WTC11 (cell line): ENCODE results near the gene LLGL2. TPM values are rescaled to one million over a fixed set of nuclear protein-coding genes. Genes with fewer than 3 reads are reported as not detected.

ENCODE experiments used
- ATAC-seq: fragments of 200-7000 bp; cut with Tn5 transposase; 2 replicates; pipeline ENCODE4 v1.10.0; 2021; ENCODE audit warnings: mild to moderate bottlenecking, moderate library complexity
- CTCF ChIA-PET: fragments of 300-600 bp; sonication (Branson Sonifier 250); formaldehyde crosslinking; loops from one replicate; lab custom pipeline; 2021; ENCODE audit warnings: antibody characterized with exemption; lab: Charles Lee
- POLR2A ChIA-PET: fragments of 350-600 bp; sonication (Branson Sonifier 250); formaldehyde crosslinking; loops from one replicate; lab custom pipeline; 2021; ENCODE audit warnings: antibody characterized with exemption; lab: Charles Lee
- DNase-seq: peaks from one replicate; pipeline ENCODE4 v3.0.0; 2021; ENCODE audit warnings: low spot score
- H3K27ac Mint-ChIP-seq: 2 replicates; pipeline ENCODE4 v1.8.0; 2021; ENCODE audit warnings: mixed read lengths
- H3K27me3 Mint-ChIP-seq: 2 replicates; pipeline ENCODE4 v1.8.0; 2021; ENCODE audit warnings: low read depth, mild to moderate bottlenecking, moderate library complexity, mixed read lengths
- H3K36me3 Mint-ChIP-seq: 2 replicates; pipeline ENCODE4 v1.8.0; 2021; ENCODE audit warnings: mixed read lengths
- H3K4me1 Mint-ChIP-seq: 2 replicates; pipeline ENCODE4 v1.8.0; 2022; ENCODE audit warnings: mixed read lengths
- H3K4me3 Mint-ChIP-seq: 2 replicates; pipeline ENCODE4 v1.8.0; 2021; ENCODE audit warnings: mild to moderate bottlenecking, moderate library complexity, mixed read lengths
- H3K9me3 Mint-ChIP-seq: 2 replicates; pipeline ENCODE4 v1.8.0; 2021; ENCODE audit warnings: mixed read lengths
- ATF3 ChIP-seq: sonication (generic); formaldehyde crosslinking; conservative IDR thresholded peaks from 2 replicates; pipeline ENCODE4 v1.8.1; 2022; ENCODE audit warnings: mild to moderate bottlenecking, missing genetic modification reagents
- ATF6 ChIP-seq: sonication (generic); formaldehyde crosslinking; IDR thresholded peaks from 2 replicates; pipeline ENCODE4 v1.8.1; 2023; ENCODE audit warnings: mild to moderate bottlenecking, missing genetic modification reagents
- CREM ChIP-seq: sonication (generic); formaldehyde crosslinking; IDR thresholded peaks from 2 replicates; pipeline ENCODE4 v1.8.1; 2022; ENCODE audit warnings: mild to moderate bottlenecking, missing genetic modification reagents, moderate library complexity
- CTCF ChIP-seq: fragments of 200-600 bp; IDR thresholded peaks from 2 replicates; pipeline ENCODE4 v1.8.0; 2022; ENCODE audit warnings: antibody characterized with exemption
- ERG ChIP-seq: fragments of 250-450 bp; sonication (Bioruptor Pico); IDR thresholded peaks from 2 replicates; pipeline ENCODE4 v1.8.0; 2021; ENCODE audit warnings: mild to moderate bottlenecking
- GRHL2 ChIP-seq: fragments of 250-450 bp; sonication (Bioruptor Pico); IDR thresholded peaks from 2 replicates; pipeline ENCODE4 v1.8.0; 2022; ENCODE audit warnings: mild to moderate bottlenecking, moderate library complexity; ENCODE audit not compliant: insufficient replicate concordance, severe bottlenecking
- GTF2I ChIP-seq: fragments of 250-450 bp; sonication (Bioruptor Pico); conservative IDR thresholded peaks from 2 replicates; pipeline ENCODE4 v1.4.0; 2021; ENCODE audit warnings: mild to moderate bottlenecking
- IRF1 ChIP-seq: sonication (generic); formaldehyde crosslinking; IDR thresholded peaks from 2 replicates; pipeline ENCODE4 v1.8.0; 2023; ENCODE audit warnings: missing genetic modification reagents
- IRF2 ChIP-seq: sonication (generic); formaldehyde crosslinking; IDR thresholded peaks from 2 replicates; pipeline ENCODE4 v1.8.0; 2022; ENCODE audit warnings: low read depth, missing genetic modification reagents, borderline replicate concordance
- MLX ChIP-seq: sonication (generic); formaldehyde crosslinking; IDR thresholded peaks from 2 replicates; pipeline ENCODE4 v1.8.1; 2023; ENCODE audit warnings: mild to moderate bottlenecking, missing genetic modification reagents, moderate library complexity
- MYBL2 ChIP-seq: sonication (generic); formaldehyde crosslinking; IDR thresholded peaks from 2 replicates; pipeline ENCODE4 v1.8.1; 2023; ENCODE audit warnings: mild to moderate bottlenecking, moderate library complexity, missing genetic modification reagents
- NFATC4 ChIP-seq: fragments of 250-450 bp; sonication (Bioruptor Pico); IDR thresholded peaks from 2 replicates; pipeline ENCODE4 v1.9.0; 2021; ENCODE audit warnings: mild to moderate bottlenecking
- NFYB ChIP-seq: sonication (generic); formaldehyde crosslinking; conservative IDR thresholded peaks from 2 replicates; pipeline ENCODE4 v1.8.0; 2022; ENCODE audit warnings: low read depth, missing genetic modification reagents
- NR1H2 ChIP-seq: sonication (generic); formaldehyde crosslinking; IDR thresholded peaks from 2 replicates; pipeline ENCODE4 v1.9.0; 2021; ENCODE audit warnings: mild to moderate bottlenecking, moderate library complexity, missing genetic modification reagents
- PRDM15 ChIP-seq: sonication (generic); formaldehyde crosslinking; IDR thresholded peaks from 2 replicates; pipeline ENCODE4 v1.8.0; 2022; ENCODE audit warnings: missing genetic modification reagents
- TCF7 ChIP-seq: sonication (generic); formaldehyde crosslinking; IDR thresholded peaks from 2 replicates; pipeline ENCODE4 v1.8.0; 2022; ENCODE audit warnings: mild to moderate bottlenecking, low read depth, missing genetic modification reagents, moderate library complexity
- TEAD1 ChIP-seq: sonication (generic); formaldehyde crosslinking; IDR thresholded peaks from 2 replicates; pipeline ENCODE4 v1.8.0; 2022; ENCODE audit warnings: mild to moderate bottlenecking, missing genetic modification reagents
- TP53 ChIP-seq: sonication (generic); formaldehyde crosslinking; IDR thresholded peaks from 2 replicates; pipeline ENCODE4 v1.8.1; 2023; ENCODE audit warnings: mild to moderate bottlenecking, missing genetic modification reagents
- ZBTB43 ChIP-seq: sonication (generic); formaldehyde crosslinking; IDR thresholded peaks from 2 replicates; pipeline ENCODE4 v1.8.1; 2023; ENCODE audit warnings: mild to moderate bottlenecking, missing genetic modification reagents
- total RNA-seq: library from RNA; stranded (reverse); gene quantifications from 3 replicates; pipeline ENCODE4 v1.2.3, GENCODE V29; 2021

The LLGL2 gene
- total RNA-seq, 1 experiment from 2014 or later, result 103 TPM

- TF ChIP-seq TP53 (CRISPR knock-in tag), result no peak
- TF ChIP-seq NR1H2 (CRISPR knock-in tag), result no peak
- TF ChIP-seq GRHL2 (CRISPR knock-in tag), result no peak
- no peak for TF ChIP-seq ATF3 (CRISPR knock-in tag)
- TF ChIP-seq TEAD1 (CRISPR knock-in tag), result no peak
- no peak for TF ChIP-seq ERG
- TF ChIP-seq NFYB (CRISPR knock-in tag), result no peak
- no peak for TF ChIP-seq NFATC4
- TF ChIP-seq CTCF, result no peak
- TF ChIP-seq TCF7 (CRISPR knock-in tag), result no peak
- TF ChIP-seq MLX (CRISPR knock-in tag), result no peak
- Mint-ChIP-seq H3K36me3 (no peaks in the 10 kb centered on the region), H3K4me1 (peaks cover 33% of the 10 kb centered on the region), H3K27me3 (no peaks in the 10 kb centered on the region), H3K9me3 (no peaks in the 10 kb centered on the region), H3K4me3 (no peak overlapping the region), H3K27ac (peak overlapping the region; percentile 83)
- ChIA-PET POLR2A (no interaction called here), CTCF (interaction anchor here (0.9 to 1.1 kb wide), 2 partner anchors 9 to 44 kb away, joined by 3 read pairs; partner anchors contain the start of gene MYO15B)
- no peak for DNase-seq
- no peak for ATAC-seq
Measured at GRCh38 chr17:75544250-75544649, 18.8 kb downstream of the LLGL2 start.

GRCh38 chr17:75546181-75546580 is 20.7 kb downstream of the LLGL2 start:
- H3K27ac Mint-ChIP-seq, result peak overlapping the region; percentile 86; the same call in 1 of the 2 replicates
- no peak overlapping the region for H3K4me3 Mint-ChIP-seq
- no peak for TF ChIP-seq IRF1
- TF ChIP-seq GTF2I (CRISPR knock-in tag), result no peak
- no peak for TF ChIP-seq IRF2 (CRISPR knock-in tag)
- TF ChIP-seq, all 79 proteins: peak for 0
- POLR2A ChIA-PET, result no interaction called here
- CTCF ChIA-PET, result no interaction called here
- Mint-ChIP-seq H3K27me3 (no peaks in the 10 kb centered on the region), H3K9me3 (no peaks in the 10 kb centered on the region), H3K4me1 (peaks cover 44% of the 10 kb centered on the region), H3K36me3 (no peaks in the 10 kb centered on the region)
- DNase-seq (no peak), ATAC-seq (no peak)

- no peaks in the 10 kb centered on the region for H3K9me3 Mint-ChIP-seq
- DNase-seq (no peak), ATAC-seq (no peak)
- H3K4me3 Mint-ChIP-seq, result no peak overlapping the region
- peaks cover 41% of the 10 kb centered on the region for H3K4me1 Mint-ChIP-seq
- H3K36me3 Mint-ChIP-seq, result no peaks in the 10 kb centered on the region
- H3K27me3 Mint-ChIP-seq, result no peaks in the 10 kb centered on the region
- POLR2A ChIA-PET, result no interaction called here
- no peak overlapping the region for H3K27ac Mint-ChIP-seq
- CTCF ChIA-PET, result no interaction called here
- TF ChIP-seq ATF6 (no peak), MYBL2 (CRISPR knock-in tag) (no peak), ZBTB43 (CRISPR knock-in tag) (no peak), PRDM15 (CRISPR knock-in tag) (no peak), CREM (CRISPR knock-in tag) (no peak)
Measured at GRCh38 chr17:75547091-75547490, 21.6 kb downstream of the LLGL2 start.
